HCT116 (cell line): Measurements from ENCODE around the gene GSTM5. TPM values are rescaled to one million over a fixed set of nuclear protein-coding genes. Genes with fewer than 3 reads are reported as not detected.

Experiments used
- ATAC-seq: fragments of 200-7000 bp; cut with Tn5 transposase; 2 replicates; pipeline ENCODE4 v1.9.1; 2020; ENCODE audit warnings: mild to moderate bottlenecking, moderate library complexity
- BruUV-seq: library from RNA; stranded (reverse); fragments of 400-500 nt; replicated peaks from 2 replicates; lab custom pipeline; 2021; lab: Mats Ljungman, UMichigan
- CTCF ChIA-PET: fragments of 300-600 bp; sonication (Branson Sonifier 250); formaldehyde crosslinking; loops from one replicate; lab custom pipeline; 2021; ENCODE audit warnings: antibody characterized with exemption; lab: Charles Lee
- POLR2A ChIA-PET: fragments of 300-600, 350-600 bp; sonication (Branson Sonifier 250); formaldehyde crosslinking; loops from one replicate; lab custom pipeline; 2021; ENCODE audit warnings: antibody characterized with exemption; lab: Charles Lee
- RAD21 ChIA-PET, 2 experiments: fragments of 300-600 bp; sonication (Branson Sonifier 250); formaldehyde crosslinking; loops; one replicate each; lab custom pipeline; 2023; ENCODE audit warnings: low total read pairs in 2 of 2; ENCODE audit not compliant: uncharacterized antibody in 2 of 2, unreplicated experiment in 2 of 2, low non-redundant PET in 1 of 2; lab: Charles Lee
- DNase-seq: peaks from one replicate; pipeline ENCODE4 v3.0.0-alpha.2; 2010; ENCODE audit warnings: low read depth, low spot score
- H2AFZ ChIP-seq: fragments of 200-600 bp; shearing (Covaris generic), sonication (generic); 2 replicates; pipeline ENCODE4 v1.6.1; 2017; ENCODE audit warnings: low read depth, mixed run types, mixed read lengths, antibody characterized with exemption, low read length; ENCODE audit not compliant: poor library complexity, severe bottlenecking
- H3K27ac ChIP-seq: 2 replicates; pipeline ENCODE4 v1.5.1; 2012; ENCODE audit warnings: low read depth, low read length
- H3K27me3 ChIP-seq: fragments of 200-600 bp; sonication (generic); 2 replicates; pipeline ENCODE4 v1.6.1; 2016; ENCODE audit warnings: mixed run types, low read length, mixed read lengths; ENCODE audit not compliant: insufficient read depth
- H3K36me3 ChIP-seq, 2 experiments: fragments of 200-500 bp in 1 of 2; fragments of 200-600 bp in 1 of 2; sonication (Bioruptor generic) in 1 of 2; sonication (generic) in 1 of 2; 2 replicates each; pipeline versions ENCODE4 v1.5.1 to v1.6.1; 2014 to 2016; ENCODE audit warnings: low read length in 2 of 2, inconsistent platforms in 1 of 2, mixed read lengths in 1 of 2, mixed run types in 1 of 2; ENCODE audit not compliant: insufficient read depth in 2 of 2, control insufficient read depth in 1 of 2
- H3K4me1 ChIP-seq, 2 experiments: fragments of 200-600 bp in 1 of 2; sonication (generic) in 1 of 2; 2 replicates each; pipeline versions ENCODE4 v1.5.1 to v1.6.1; 2012 to 2017; ENCODE audit warnings: low read length in 2 of 2, inconsistent platforms in 1 of 2, mild to moderate bottlenecking in 1 of 2, mixed read lengths in 1 of 2, mixed run types in 1 of 2, moderate library complexity in 1 of 2; ENCODE audit not compliant: insufficient read depth in 2 of 2, control insufficient read depth in 1 of 2
- H3K4me2 ChIP-seq: fragments of 200-600 bp; sonication (generic); 2 replicates; pipeline ENCODE4 v1.6.1; 2017; ENCODE audit warnings: mixed run types, low read length, mixed read lengths
- H3K4me3 ChIP-seq, 2 experiments: fragments of 200-600 bp in 1 of 2; sonication (generic) in 1 of 2; replicated peaks in 1 of 2; 2 replicates each; pipeline ENCODE4 v1.5.1; 2011 to 2016; ENCODE audit warnings: low read length in 2 of 2, control low read depth in 1 of 2, low read depth in 1 of 2, mild to moderate bottlenecking in 1 of 2, mixed read lengths in 1 of 2, mixed run types in 1 of 2
- H3K79me2 ChIP-seq: fragments of 200-600 bp; sonication (generic); 2 replicates; pipeline ENCODE4 v1.6.1; 2017; ENCODE audit warnings: mild to moderate bottlenecking, mixed run types, low read length, moderate library complexity, mixed read lengths; ENCODE audit not compliant: insufficient read depth
- H3K9ac ChIP-seq: fragments of 200-600 bp; sonication (generic); 2 replicates; pipeline ENCODE4 v1.6.1; 2016; ENCODE audit warnings: low read length, mixed read lengths
- H3K9me2 ChIP-seq: fragments of 200-600 bp; sonication (generic), shearing (Covaris generic); 2 replicates; pipeline ENCODE4 v1.6.1; 2017; ENCODE audit warnings: mixed run types, mild to moderate bottlenecking, moderate library complexity; ENCODE audit not compliant: insufficient read depth
- H3K9me3 ChIP-seq, 2 experiments: fragments of 200-500 bp in 1 of 2; fragments of 200-600 bp in 1 of 2; sonication (Bioruptor generic) in 1 of 2; sonication (generic) in 1 of 2; 2 replicates each; pipeline ENCODE4 v1.6.1; 2014 to 2017; ENCODE audit warnings: low read length in 2 of 2, mixed read lengths in 2 of 2, inconsistent platforms in 1 of 2, low read depth in 1 of 2, mild to moderate bottlenecking in 1 of 2, mixed run types in 1 of 2, moderate library complexity in 1 of 2; ENCODE audit not compliant: control insufficient read depth in 1 of 2, insufficient read depth in 1 of 2
- H4K20me1 ChIP-seq: fragments of 200-600 bp; sonication (generic), shearing (Covaris generic); 2 replicates; pipeline ENCODE4 v1.6.1; 2017; ENCODE audit warnings: mixed run types, mild to moderate bottlenecking, moderate library complexity; ENCODE audit not compliant: insufficient read depth
- CEBPB ChIP-seq: IDR thresholded peaks from 2 replicates; pipeline ENCODE4 v1.6.1; 2012; ENCODE audit warnings: low read depth
- EZH2 ChIP-seq: fragments of 200-600 bp; sonication (generic); IDR thresholded peaks from 2 replicates; pipeline ENCODE4 v1.6.1; 2017; ENCODE audit warnings: antibody characterized with exemption, mixed run types
- FOSL1 ChIP-seq: IDR thresholded peaks from 2 replicates; pipeline ENCODE4 v1.6.1; 2012; ENCODE audit warnings: low read depth
- SRF ChIP-seq: IDR thresholded peaks from 2 replicates; pipeline ENCODE4 v1.6.1; 2012; ENCODE audit warnings: low read depth
- intact Hi-C: fragments of 100-400 bp; cut with micrococcal nuclease; formaldehyde crosslinking; loops from 2 replicates; pipeline ENCODE4 v1.10.0; 2022
- total RNA-seq: library from RNA; stranded (reverse); gene quantifications from one replicate; pipeline ENCODE4 v1.2.1, GENCODE V29; 2021; ENCODE audit not compliant: unreplicated experiment

GSTM5 gene
- total RNA-seq, 1 experiment from 2014 or later = not detected

- H3K4me1 ChIP-seq = peaks cover 3 to 6% of the 10 kb centered on the region in 2 experiments; a peak in 2 of 4 replicates
- BruUV-seq = no TSS peak
- TF ChIP-seq FOSL1 (no peak), EZH2 (no peak)
- ChIA-PET RAD21 (no interaction called here), POLR2A (no interaction called here), CTCF (no interaction called here)
- no peak overlapping the region for H2AFZ ChIP-seq
- no peaks in the 10 kb centered on the region for H3K9me2 ChIP-seq
- DNase-seq (no peak), ATAC-seq (no peak)
- H3K36me3 ChIP-seq = no peaks in the 10 kb centered on the region
- H3K9me3 ChIP-seq = no peaks in the 10 kb centered on the region
- intact Hi-C loops = no loop called here
- no peak overlapping the region for H3K4me2 ChIP-seq
- no peak overlapping the region for H3K4me3 ChIP-seq
- no peak overlapping the region for H3K9ac ChIP-seq
- no peaks in the 10 kb centered on the region for H4K20me1 ChIP-seq
- no peak overlapping the region for H3K27ac ChIP-seq
- no peaks in the 10 kb centered on the region for H3K79me2 ChIP-seq
- no peaks in the 10 kb centered on the region for H3K27me3 ChIP-seq
Measured at GRCh38 chr1:109728870-109729269, 16.8 kb downstream of the GSTM5 start.

GRCh38 chr1:109730666-109731065 is 18.6 kb downstream of the GSTM5 start:
- H4K20me1 ChIP-seq = no peaks in the 10 kb centered on the region
- no peaks in the 10 kb centered on the region for H3K79me2 ChIP-seq
- H3K36me3 ChIP-seq = no peaks in the 10 kb centered on the region
- ATAC-seq (no peak), DNase-seq (no peak)
- H3K9me3 ChIP-seq = no peaks in the 10 kb centered on the region
- intact Hi-C loops = no loop called here
- H3K9ac ChIP-seq = no peak overlapping the region
- H3K27me3 ChIP-seq = no peaks in the 10 kb centered on the region
- H3K4me2 ChIP-seq = no peak overlapping the region
- BruUV-seq = no TSS peak
- ChIA-PET POLR2A (interaction anchor here (1.1 kb wide), 1 partner anchor 22 kb away, joined by 3 read pairs; no protein-coding TSS in a partner anchor), CTCF (no interaction called here), RAD21 (no interaction called here)
- no peak overlapping the region for H2AFZ ChIP-seq
- H3K4me1 ChIP-seq = peaks cover 3 to 6% of the 10 kb centered on the region in 2 experiments; a peak in 2 of 4 replicates
- H3K27ac ChIP-seq = no peak overlapping the region
- TF ChIP-seq CEBPB (no peak), SRF (no peak)
- TF ChIP-seq, all 23 proteins: peak for 0
- no peak overlapping the region for H3K4me3 ChIP-seq
- no peaks in the 10 kb centered on the region for H3K9me2 ChIP-seq
